ENCODE data around the gene RNMT. TPM values are rescaled to one million over a fixed set of nuclear protein-coding genes. Genes with fewer than 3 reads are reported as not detected.
A peak's percentile ranks its signal among the peaks of the same experiment; 100 is the strongest.

RNMT gene
- total RNA-seq, 4 donors from 2014 or later: 8.8 to 25.0 (median 14.2) TPM

- DNase-seq: no peak
- 30 to 46% methylated on average over 6 to 10 of the region's 10 CpGs for WGBS, 2 donors
- no peak overlapping the region for H3K4me3 ChIP-seq
These were observed 84.5 kb downstream of the RNMT start for GRCh38 chr18:13810950-13811485.

GRCh38 chr18:13811993-13812392 lies 85.5 kb downstream of the RNMT start:
- no peak overlapping the region for H3K27ac ChIP-seq
- no peak for DNase-seq
- intact Hi-C loops (cut with DNase I): no loop called here
- H3K4me3 ChIP-seq: no peak overlapping the region
- peaks cover 0 to 27% (median 6%) of the 10 kb centered on the region in 3 donors for H3K4me1 ChIP-seq
- H3K9me3 ChIP-seq: no peaks in the 10 kb centered on the region
- TF ChIP-seq POLR2A (IDR thresholded peaks at IDR 0.05) (no peak), CTCF (IDR thresholded peaks at IDR 0.05) (no peak)
- WGBS, 2 donors: 46 to 55% methylated on average over 5 to 6 of the region's 6 CpGs
- H3K36me3 ChIP-seq: no peaks in the 10 kb centered on the region
- peaks cover 0 to 3% (median 0%) of the 10 kb centered on the region in 4 donors for H3K27me3 ChIP-seq

More at GRCh38 chr18:13810950-13811485, 84.5 kb downstream of the RNMT start:
- TF ChIP-seq CTCF (IDR thresholded peaks at IDR 0.05): no peak
- no peak for TF ChIP-seq POLR2A (IDR thresholded peaks at IDR 0.05)
- Histone ChIP-seq H3K9me3 (no peaks in the 10 kb centered on the region), H3K36me3 (no peaks in the 10 kb centered on the region), H3K4me1 (peaks cover 0 to 27% (median 6%) of the 10 kb centered on the region in 3 donors), H3K27me3 (peaks cover 0 to 3% (median 0%) of the 10 kb centered on the region in 4 donors), H3K27ac (no peak overlapping the region)
- intact Hi-C loops (cut with DNase I): no loop called here

- H3K36me3 ChIP-seq: no peaks in the 10 kb centered on the region
- no peak overlapping the region for H3K27ac ChIP-seq
- WGBS, 2 donors: 34 to 38% methylated on average over 4 of the region's 4 CpGs
- H3K9me3 ChIP-seq: no peaks in the 10 kb centered on the region
- H3K4me1 ChIP-seq: peaks cover 0 to 25% (median 6%) of the 10 kb centered on the region in 3 donors
- H3K27me3 ChIP-seq: peaks cover 0 to 3% (median 0%) of the 10 kb centered on the region in 4 donors
- intact Hi-C loops (cut with DNase I): no loop called here
- no peak for DNase-seq
- TF ChIP-seq POLR2A (IDR thresholded peaks at IDR 0.05): no peak
- peak; percentile 44 to 80 (median 74) for TF ChIP-seq CTCF (IDR thresholded peaks at IDR 0.05)
- H3K4me3 ChIP-seq: no peak overlapping the region
These were observed 86.9 kb downstream of the RNMT start for GRCh38 chr18:13813271-13813849.

Small RNAs within 50 kb of the gene (small RNA-seq; reads per million reads assigned to genes)
- gene AP001525.1 (0 to 0.07 (median 0) reads per million in 4 donors), gene RN7SL362P (0 to 0.15 (median 0) reads per million in 4 donors)

Other genes with a start within 250 kb of the RNMT start
- 10 to 100 TPM in 3 of 4 donors, 1 to 10 TPM in 1; 9.7 to 15.8 (median 14.6) TPM for gene FAM210A, start 115 bp upstream of the RNMT start, total RNA-seq
- under 1 TPM in 2 of 4 donors, not detected in 2; 0.38 to 0.57 TPM for gene MC5R, start 97.5 kb downstream of the RNMT start, total RNA-seq
- not detected for gene MC2R, start 188.9 kb downstream of the RNMT start, total RNA-seq